Measurements from ENCODE around the gene TIMP2.
"Not testable (repeated sequence)": the region's sequence is repeated elsewhere in the genome, so short reads cannot be mapped to it uniquely, and the experiment has no call there.

TIMP2 gene

DNA sequence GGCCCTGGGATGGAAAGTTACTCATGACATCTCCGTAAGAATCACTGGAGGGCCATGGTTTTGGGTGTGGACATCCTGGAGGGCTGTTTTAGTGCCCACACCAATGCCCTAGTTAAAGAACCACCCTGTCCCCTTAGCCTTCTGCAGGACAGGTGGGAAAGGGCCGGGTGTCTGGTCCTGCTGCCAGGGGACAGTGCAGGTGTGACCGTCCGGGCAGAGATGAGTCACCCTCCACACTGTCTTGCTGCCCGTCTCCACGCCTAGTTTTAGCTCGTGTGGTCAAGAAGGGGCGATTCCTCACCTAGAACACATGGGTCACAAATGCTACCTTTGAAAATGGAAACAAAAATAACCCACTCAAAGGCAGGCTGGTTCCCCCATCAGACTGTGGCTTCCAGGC, 39.2 kb downstream of the TIMP2 start:
- DNase-seq: no peak

DNA sequence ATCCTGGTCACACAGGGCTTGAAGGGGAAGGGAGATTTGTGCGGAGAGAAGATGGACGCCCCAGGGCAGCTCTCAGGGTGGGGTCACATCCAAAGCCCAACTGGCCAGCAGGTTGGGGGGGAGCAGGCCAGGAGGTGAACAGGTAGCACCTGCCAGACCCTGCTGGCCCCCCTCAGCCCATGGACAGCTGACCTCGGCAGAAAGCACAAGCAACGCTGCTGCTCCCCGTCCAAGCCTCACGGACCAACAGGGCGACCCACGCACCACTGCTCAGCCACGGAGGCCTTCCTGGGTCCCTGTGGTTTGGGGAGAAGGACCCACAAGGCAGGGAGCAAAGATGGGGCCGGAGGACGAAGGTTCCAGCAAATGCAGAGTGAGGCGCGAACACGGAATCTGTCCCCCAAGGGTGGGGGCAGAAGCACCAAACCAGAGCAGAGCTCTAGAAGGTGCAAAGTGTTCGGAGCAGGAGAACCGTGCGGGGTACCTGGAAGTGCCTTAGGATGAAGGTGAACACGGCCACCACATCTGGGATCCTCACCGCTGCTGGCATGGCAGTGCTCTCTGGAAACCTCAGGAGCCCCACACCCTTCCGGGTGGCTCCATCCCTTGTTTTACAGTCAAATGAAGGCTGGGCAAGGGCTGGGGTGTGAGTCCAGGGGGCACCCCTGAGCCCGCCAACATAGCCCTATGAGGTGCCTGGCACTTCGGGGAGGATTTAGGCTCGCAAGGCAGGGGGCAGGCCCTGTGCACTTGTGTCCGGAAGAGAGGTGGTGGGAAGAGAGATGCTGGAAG, 40.1 kb downstream of the TIMP2 start:
- no peak for DNase-seq

DNA sequence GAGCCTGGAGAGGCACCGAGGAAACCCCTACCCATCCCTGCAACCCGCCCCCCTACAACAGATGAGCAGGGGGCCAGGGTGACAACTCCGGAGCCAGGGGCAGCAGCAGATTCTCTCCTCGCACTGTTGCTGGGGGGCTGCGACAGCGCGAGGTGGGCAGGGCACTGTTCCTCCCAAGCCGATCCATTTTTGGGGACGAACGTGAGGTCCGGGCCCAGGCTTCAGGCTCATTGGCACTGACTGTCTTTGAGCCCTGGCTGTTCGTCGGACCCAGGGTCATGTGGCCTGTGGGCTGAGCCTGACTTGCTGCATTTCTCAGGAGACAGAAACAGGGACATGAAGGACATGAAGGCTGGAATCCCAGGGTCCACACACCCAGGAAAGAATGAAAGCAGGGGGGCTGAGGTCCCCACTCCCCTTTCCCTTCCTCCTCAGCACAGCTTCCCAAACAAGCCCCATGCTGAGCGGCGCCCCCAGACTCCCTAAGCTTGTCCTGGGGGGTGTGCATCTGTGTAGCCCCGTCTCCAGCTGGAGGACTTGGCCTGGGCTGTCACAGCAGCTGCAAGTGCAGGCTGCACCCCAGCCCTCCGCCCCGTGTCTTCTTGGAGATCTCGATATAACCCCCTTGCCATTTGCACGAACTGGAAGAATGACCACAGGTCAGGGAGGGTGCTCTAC, 40.9 kb downstream of the TIMP2 start:
- no peak for DNase-seq

DNA sequence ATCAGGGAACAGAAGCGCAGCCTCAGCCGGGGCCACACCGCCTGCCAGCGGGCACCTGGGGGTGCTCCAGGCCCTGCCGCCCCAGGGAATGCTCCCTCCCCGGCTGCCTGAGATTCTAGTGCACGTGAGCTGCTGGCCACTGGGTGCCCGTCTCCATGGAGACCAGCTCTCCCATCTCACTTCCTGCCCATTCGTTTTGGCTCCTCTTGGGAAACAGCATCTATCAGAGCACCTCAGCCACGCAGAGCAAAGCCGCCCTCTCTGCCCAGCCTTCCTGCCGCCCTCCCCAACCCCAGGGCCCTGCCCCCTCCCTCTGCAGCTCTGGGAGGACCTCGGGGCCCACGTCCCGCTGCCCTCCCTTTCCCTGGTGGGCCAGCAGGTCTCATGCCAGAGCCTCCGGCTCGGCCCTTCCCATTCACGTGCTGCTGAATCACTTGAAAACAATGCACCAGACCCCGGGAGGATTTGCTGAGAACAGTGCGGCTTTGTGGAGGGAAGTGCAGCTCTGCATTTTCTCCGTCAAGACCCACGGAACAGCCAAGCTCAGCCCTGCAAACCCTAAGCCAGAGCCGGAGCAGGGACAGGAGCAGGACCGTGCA, 41.6 kb downstream of the TIMP2 start:
- DNase-seq: no peak

DNA sequence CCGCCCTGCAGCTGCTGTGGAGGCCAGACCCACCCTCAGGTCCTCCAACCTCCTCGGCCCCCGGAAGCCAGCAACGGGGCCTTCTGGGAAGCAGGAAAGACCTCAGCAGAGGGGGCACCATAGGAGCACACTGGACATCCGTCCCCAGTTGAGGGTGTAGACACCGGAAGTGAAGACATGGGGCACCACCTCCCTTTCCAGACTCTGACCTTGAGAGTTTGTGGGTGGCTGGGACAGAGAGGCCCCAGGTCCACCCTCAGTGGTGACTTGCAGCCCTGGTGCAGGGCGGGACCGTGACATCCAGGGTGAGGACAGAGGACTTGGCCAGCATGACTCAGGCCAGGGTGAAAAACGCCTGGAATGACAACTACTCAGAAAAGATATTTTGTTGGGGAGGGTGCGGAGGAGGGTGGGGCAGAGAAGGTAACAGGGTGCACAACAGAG, 42.1 kb downstream of the TIMP2 start:
- DNase-seq: no peak

DNA sequence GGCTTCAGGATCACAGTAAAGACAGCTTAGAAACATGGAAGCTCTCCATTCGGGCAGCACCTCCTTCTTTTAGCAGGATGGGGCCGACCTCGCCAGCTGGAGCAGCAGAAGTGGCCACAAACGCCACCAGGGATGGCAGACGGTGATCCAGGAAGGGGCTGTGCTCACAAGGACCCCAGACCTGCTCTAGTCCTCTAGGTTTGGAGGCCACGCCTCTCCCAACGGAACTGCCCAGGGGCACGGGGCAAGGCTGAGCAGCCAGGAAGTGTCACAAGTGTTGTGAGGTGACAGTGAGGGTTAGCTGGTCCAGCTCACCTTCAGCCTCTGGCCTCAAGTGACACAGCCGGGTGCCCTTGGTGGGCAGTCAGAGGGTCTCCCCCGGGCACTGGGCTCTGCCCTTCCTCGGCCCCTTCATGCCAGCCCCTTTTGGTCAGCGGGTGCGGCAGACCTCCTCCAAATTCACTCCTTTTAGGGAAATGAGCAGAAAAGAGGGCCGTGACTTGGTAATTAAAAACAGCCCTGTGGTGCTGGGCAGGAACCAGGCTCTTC, 42.6 kb downstream of the TIMP2 start:
- no peak for DNase-seq

DNA sequence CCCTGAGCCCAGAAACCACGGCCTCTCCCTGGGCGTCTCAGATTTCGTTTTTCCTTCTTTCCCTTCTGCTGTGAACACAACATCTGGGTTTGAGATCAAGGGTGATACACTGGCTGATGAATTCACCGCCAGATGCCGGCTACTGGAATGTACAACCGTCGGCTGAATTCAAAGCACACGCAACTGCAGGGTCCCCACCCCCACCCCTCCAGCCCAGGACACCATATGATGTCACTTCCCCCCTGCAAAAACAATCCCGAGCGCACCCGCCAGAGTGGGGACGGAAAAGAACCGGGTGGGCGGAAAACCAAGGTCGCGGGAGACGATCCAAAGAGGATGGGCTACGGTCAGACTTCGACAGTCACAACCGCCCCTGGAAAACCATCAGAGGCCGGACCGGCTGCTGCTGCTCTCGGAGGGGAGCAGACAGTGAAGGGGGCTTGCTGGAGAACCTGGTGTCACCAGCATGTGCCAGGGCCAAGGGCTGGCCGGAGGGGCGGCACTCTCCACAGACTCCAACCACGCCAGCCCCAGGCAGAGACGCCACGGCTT, 45.5 kb downstream of the TIMP2 start:
- DNase-seq: no peak

DNA sequence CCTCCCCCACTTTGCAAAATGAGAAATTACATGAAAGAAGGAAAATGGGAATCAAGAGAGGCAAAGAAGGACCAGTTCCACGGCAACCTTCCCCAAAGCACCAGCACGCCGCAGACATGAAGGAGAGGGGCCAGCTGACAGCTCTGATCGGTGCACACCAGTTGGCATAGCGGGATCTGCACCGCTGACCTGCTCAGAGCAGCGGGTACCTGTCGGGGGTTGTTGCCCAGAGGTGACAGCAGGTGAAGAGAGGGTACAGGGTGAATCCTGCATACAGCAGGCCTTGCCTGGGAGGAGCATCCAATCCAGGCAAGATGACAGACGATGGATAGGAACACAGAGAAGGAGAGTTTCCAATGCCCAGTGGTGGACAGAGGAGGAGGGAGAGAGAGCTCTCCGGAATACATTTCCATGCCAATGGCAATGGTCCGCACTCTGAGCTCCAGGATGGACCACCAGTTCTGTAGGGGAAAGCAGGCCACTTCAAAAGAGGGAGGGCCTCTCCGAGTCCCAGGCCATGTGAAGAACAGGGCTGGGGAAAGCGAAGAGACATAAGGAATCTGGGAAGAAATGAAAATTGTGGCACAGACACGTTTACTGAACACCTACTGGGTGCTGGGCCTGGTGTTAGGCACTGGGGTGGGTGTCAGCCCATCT, 46.2 kb downstream of the TIMP2 start:
- DNase-seq: no peak

DNA sequence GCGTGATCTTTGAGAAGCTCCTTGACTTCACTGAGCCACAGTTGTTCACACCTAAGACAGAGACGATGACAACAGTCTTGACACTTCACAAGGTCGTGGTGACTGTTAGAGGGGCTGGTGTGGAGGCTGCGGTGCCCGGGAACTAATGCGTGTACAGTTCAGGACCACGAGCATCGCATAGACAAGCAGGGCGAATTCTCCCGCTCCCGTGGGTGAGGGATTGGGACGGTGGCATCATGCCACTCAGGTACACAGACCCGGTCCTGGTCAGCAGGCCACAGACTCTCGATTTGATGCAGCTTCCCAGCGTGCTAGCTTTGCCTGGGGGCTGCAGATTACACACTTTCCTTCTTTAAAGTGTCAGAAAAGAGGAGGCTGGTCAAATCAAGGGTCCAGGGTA, 46.9 kb downstream of the TIMP2 start:
- DNase-seq: no peak

DNA sequence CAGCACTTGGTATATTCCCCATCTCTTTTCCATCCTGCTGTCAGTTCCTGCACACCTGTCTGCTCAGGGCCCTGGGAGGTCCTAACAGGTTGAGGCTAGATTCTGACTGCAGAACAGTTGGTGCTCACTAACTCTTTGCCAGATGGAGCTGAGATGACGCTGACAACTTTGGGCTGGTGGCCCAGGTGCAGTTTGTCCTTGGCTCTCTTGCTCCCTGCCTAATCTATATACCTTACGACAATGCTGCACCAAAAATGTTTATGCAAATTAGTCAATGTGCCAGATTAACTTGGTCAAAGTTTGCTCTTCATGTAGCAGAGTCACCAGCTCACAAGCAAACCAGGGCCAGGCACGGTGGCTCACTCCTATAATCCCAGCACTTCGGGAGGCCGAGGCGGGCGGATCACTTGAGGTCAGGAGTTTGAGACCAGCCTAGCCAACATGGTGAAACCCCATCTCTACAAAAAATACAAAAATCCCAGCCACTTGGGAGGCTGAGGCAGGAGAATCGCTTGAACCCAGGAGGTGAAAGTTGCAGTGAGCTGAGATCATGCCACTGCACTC, 48.2 kb downstream of the TIMP2 start:
- DNase-seq: not testable (repeated sequence)

DNA sequence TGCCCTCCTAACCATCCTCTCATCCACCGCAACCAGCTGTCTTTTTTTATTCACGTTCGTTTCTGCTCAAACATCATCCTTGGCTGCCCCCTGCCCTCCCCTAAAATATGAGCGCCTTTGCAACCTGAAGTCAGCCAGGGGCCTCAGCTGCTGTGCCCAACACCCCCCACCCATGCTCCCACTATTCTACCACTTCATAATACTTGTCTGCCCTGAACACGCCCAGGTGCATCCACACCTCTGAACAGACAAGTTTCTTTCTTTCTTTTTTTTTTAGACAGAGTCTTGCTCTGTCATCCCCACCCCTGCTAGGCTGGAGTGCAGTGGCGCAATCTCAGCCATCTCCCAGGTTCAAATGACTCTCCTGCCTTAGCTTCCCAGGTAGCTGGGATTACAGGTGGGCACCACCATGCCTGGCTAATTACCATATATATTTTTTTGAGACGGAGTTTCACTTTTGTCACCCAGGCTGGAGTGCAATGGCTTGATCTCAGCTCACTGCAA, 49.0 kb downstream of the TIMP2 start:
- DNase-seq: no peak

DNA sequence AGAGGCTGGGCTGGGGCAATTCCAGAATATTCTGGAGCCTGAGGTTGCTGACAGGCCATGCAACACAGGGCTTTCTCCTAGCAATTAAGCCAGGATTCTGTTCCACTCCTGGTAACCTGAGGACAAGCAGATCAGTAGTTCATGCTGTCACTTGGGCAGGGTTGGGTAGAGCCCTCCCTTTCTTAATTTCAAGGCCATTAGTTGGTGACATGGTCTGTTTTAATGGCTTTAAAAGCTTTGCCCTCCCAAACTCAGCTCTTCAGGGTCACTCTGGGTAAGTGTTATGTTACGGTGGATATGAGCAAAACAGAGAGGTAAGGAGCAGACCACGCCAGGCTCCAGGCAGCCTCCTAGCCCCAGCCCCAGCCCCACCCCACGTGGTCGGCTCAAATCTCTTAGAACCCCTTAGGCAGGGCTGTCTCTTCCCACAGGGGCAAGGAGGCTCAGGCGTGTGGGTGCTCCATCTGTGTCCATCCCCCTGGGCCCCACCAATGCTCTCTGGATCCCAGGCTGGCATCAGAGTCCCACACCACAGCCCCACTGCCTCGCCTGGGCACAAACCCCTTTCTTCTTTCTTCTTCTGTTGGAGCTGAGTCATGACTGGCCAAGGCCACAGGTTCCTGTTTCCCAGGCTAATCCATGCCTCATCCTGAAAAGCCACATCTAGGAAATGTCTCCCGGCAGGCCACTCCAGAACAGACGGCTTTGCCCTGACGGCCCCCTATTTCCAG, 49.7 kb downstream of the TIMP2 start:
- DNase-seq: no peak

DNA sequence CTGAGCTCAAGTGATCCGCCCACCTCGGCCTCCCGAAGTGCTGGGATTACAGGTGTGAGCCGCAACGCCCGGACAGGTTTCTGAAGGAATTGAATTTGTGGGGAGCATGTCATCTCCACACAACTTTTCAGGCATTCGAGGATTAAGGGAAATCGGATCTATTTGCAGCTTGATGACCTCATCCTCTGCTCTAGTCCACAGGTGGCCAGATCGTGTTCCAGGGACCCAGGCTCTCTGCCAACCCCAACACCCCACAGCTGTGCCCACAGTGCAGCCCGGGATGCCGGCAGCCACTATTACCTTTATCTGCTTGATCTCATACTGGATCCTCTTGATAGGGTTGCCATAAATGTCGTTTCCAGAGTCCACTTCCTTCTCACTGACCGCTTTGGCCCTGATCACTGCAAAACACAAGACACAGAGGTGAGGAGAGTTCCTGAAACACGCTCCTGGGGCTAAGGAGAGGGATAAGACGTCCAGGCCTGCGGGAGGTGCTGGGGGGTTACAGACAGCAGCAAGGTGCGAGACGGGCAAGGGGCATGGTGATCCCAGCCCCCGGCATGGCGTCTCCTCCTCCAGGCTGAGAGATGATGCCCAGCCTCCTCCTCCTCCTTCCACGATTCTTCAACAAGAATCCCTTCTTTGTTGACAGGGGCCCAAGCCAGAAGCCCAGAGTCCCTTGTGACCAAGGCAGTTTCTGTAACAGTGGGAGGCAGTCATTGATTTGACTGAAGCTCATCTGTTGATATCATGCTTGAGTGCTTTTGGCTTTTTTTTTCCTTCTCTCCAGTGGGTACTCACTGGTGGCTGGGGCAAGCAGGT, 51.5 kb downstream of the TIMP2 start:
- peak; percentile 78 for DNase-seq

DNA sequence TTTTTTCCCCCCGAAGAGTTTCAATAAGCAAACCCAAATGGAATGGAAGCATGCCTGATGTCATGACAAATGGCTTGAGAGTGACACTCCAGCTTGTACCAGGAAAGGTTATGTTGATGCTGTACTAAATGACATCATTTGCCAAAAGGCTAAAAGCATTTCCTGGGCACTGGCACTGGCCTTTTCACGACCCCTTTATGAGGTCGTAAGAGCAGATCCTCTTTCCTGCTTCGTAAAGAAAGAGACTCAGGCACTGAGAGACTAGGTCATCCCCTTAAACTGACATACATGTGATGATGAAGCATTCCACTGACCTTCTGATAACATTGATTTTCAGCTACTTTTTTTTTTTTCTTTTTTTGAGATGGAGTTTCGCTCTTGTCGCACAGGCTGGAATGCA, 52.7 kb downstream of the TIMP2 start:
- no peak for DNase-seq

DNA sequence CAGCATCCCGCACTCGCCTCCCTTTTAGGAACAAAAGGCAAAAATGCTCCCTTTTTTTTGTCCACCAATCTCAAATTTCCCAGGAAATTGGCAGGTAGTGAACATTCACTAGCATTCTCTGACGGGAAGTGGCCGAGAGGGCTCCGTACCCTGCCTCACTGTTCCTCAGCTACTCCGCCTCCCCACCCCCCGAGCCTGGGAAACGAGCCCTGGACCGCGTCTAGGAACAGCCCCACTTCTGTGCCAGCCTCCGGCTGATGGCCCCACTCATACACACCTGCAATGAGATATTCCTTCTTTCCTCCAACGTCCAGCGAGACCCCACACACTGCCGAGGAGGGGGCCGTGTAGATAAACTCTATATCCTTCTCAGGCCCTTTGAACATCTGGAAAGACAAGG, 54.6 kb downstream of the TIMP2 start:
- DNase-seq: no peak

DNA sequence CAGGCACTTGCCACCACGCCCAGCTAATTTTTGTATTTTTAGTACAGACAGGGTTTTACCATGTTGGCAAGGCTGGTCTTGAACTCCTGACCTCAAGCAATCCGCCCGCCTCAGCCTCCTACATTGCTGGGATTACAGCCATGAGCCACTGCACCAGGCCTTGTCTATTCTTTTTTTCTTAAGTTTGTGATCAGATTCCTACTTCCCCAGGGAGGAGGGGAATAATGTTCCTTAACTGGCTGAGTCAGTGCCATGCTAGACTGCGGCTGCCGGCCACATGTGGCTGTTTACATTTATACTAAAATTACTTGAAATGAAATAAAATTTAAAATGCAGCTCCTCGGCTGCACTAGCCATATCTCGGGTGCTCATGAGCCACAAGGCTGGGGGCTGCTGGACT, 56.8 kb downstream of the TIMP2 start:
- DNase-seq: no peak

DNA sequence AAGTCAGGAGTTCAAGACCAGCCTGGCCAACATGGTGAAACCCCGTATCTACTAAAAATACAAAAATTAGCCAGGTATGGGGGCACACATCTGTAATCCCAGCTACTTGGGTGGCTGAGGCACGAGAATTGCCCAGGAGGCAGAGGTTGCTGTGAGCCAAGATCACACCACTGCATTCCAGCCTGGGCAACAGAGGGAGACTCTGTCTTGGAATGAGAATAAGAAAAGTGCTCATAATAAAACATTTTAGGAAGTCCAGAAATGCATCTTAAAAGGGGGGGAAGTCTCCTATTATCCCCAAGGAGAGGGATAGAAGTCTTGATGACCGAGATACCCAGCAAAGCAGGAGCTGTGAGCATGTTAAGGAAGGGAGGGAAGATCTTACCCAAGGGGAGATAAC, 58.1 kb downstream of the TIMP2 start:
- DNase-seq: not testable (repeated sequence)

DNA sequence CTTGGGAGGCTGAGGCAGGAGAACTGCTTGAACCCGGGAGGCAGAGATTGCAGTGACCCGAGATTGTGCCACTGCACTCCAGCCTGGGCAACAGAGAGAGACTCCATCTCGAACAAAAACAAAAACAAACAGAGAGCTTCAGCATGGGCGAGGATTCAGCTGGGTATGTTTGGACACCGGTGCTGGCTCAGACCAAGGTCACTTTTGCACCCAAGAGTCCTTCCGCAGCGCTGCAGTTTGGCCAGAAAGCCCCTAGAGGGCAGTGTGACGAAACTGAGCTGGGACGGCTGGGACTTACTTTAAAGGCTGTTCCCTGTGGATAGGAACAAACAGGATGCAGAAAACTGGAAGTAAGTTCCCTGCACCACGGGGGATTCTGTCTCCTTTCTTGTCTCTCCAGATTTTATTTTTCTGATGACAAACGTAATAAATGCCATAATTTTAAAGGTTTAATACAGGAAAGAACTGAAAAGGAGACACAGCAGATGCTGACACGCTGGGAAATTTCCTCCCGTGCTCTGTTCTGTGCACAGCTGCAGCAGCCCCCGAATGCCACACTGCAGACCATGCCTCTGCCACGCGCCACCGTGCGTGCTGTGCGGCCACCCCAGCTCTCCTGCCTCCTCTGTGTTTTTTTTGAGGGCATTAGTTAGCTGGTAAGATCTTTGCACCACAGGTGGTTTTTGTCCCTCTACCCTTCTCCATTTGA, 59.4 kb downstream of the TIMP2 start:
- peak; percentile 57 for DNase-seq

DNA sequence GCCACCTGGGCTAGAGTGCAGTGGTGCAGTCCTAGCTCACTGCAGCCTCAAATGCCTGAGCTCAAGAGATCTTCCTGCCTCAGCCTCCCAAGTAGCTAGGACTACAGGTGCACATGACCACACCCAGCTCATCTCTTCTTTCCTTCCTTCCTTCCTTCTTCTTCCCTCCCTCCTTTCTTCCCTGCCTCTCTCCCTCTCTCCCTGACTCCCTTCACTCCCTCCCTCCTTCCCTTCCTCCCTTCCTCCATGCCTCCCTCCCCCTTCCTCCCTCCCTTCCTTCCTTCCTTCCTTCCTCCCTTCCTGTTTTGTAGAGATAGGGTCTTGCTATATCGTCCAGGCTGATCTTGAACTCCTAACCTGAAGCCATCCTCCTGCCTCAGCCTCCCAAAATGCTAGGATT, 61.1 kb downstream of the TIMP2 start:
- no peak for DNase-seq

All from NCI-H1694 (cell line).